H1 (cell line): ENCODE results near the gene TECPR2. TPM values are rescaled to one million over a fixed set of nuclear protein-coding genes. Genes with fewer than 3 reads are reported as not detected.

Experiments
- CBX8 ChIP-seq: fragments of 300-800, 300-1000 bp; sonication (generic); IDR thresholded peaks from 2 replicates; pipeline ENCODE4 v1.7.1; 2016; ENCODE audit warnings: low read depth, low read length, borderline replicate concordance
- polyA plus RNA-seq, 7 experiments: library from polyadenylated mRNA; depleted of rRNA in 3 of 7; stranded (reverse) in 5 of 7; unstranded in 2 of 7; fragments of >200 nt in 5 of 7; fragments of 200-250 nt in 2 of 7; gene quantifications; 1 replicate in 5 of 7; 2 replicates in 1 of 7; 4 replicates in 1 of 7; pipeline versions ENCODE4 v1.2.1 to v1.2.3, GENCODE V29; 2011 to 2013; ENCODE audit warnings: missing spikeins in 2 of 7, mixed read lengths in 2 of 7
- total RNA-seq: library from RNA; stranded (reverse); fragmentation: NEBNext Ultra II Directional; extraction: Animal tissue kit (Norgen Biotek cat#: 25700); gene quantifications from 2 replicates; pipeline ENCODE4 v1.2.1, GENCODE V29; 2021

TECPR2 gene
- total and polyA plus RNA-seq, 2 of the 8 experiments (the other 6 are each of a cell fraction or from before 2014, with no cell fraction given) = 6.8 to 19.4 TPM

DNA sequence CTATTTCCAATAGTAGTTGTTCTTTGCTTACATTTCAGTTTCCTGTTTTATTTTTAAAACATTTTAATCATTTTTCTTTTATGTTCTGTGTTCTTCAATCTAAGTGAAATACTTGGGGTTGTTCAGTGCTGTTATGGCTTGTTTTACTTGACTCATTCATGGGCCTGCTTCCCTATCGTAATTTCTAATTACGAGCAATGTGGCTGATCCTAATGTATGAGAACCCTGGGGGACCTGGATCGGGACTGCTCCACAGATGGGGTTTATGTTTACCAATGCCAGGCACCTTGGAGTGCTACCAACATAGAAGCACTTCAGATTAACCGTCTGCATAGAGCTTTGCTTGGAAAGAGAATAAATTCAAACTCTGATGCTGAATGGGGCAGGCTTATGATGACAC lies 29.8 kb downstream of the TECPR2 start (continued):
- no peak for TF ChIP-seq CBX8
